Measurements from ENCODE around the gene SLC49A3. TPM values are rescaled to one million over a fixed set of nuclear protein-coding genes. Genes with fewer than 3 reads are reported as not detected.

SLC49A3 gene
- total and polyA plus RNA-seq, 2 of the 13 experiments (the other 11 are each of a cell fraction or from before 2014, with no cell fraction given): 0.07 to 0.17 TPM

DNA sequence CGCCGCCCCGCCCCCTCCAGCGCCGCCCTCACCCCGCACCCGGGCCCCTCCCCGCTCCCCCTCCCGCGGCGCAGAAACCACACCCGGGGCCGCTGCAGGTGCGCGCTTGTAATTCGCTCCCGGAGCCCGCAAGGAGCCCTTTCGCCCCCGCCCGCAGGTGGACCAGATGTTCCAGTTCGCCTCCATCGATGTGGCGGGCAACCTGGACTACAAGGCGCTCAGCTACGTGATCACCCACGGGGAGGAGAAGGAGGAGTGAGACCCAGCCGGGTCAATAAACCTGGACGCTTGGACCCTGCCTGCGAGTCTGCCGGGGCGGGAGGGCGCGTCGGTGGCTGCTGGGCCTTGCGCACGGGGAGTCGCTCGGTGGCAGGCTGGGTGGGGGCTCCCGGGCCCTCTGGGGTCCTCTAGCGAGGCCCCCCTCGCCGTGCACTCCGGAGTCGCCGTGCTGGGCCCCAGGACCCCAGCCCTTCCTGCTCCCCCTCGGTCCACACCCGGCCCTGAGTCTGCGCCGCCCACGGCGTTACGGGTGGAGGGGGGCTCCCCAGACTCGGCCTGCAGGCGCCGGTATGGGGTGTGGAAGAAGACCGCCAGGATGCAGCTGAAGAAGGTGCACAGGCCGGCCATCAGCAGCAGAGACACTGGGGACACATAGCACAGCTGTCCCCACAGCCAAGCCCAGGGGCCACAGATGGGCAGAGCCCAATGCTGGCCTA lies 7.1 kb downstream of the SLC49A3 start (continued):
- TF ChIP-seq AGO2 (optimal IDR thresholded peaks at IDR 0.05; ENCODE audit: low read depth, low read length) (peak; percentile 48), JUN (CRISPR knock-in tag; IDR thresholded peaks at IDR 0.05) (no peak), ZNF253 (CRISPR knock-in tag; IDR thresholded peaks at IDR 0.05; ENCODE audit: borderline replicate concordance) (no peak), ATRX (CRISPR knock-in tag; IDR thresholded peaks at IDR 0.05; ENCODE audit: borderline replicate concordance) (no peak), NCOA1 (CRISPR knock-in tag; IDR thresholded peaks at IDR 0.05) (0 out of 2 replicates have a peak, but pooled peaks have one; percentile 32), STAT5B (CRISPR knock-in tag; IDR thresholded peaks at IDR 0.05) (no peak), NFIC (IDR thresholded peaks at IDR 0.05; ENCODE audit: low read length) (no peak), RFX5 (IDR thresholded peaks at IDR 0.05; ENCODE audit: low read depth, low read length) (no peak), ZNF660 (CRISPR knock-in tag; IDR thresholded peaks at IDR 0.05; ENCODE audit: borderline replicate concordance, low read depth) (no peak)
- TF ChIP-seq, protein P1, sequence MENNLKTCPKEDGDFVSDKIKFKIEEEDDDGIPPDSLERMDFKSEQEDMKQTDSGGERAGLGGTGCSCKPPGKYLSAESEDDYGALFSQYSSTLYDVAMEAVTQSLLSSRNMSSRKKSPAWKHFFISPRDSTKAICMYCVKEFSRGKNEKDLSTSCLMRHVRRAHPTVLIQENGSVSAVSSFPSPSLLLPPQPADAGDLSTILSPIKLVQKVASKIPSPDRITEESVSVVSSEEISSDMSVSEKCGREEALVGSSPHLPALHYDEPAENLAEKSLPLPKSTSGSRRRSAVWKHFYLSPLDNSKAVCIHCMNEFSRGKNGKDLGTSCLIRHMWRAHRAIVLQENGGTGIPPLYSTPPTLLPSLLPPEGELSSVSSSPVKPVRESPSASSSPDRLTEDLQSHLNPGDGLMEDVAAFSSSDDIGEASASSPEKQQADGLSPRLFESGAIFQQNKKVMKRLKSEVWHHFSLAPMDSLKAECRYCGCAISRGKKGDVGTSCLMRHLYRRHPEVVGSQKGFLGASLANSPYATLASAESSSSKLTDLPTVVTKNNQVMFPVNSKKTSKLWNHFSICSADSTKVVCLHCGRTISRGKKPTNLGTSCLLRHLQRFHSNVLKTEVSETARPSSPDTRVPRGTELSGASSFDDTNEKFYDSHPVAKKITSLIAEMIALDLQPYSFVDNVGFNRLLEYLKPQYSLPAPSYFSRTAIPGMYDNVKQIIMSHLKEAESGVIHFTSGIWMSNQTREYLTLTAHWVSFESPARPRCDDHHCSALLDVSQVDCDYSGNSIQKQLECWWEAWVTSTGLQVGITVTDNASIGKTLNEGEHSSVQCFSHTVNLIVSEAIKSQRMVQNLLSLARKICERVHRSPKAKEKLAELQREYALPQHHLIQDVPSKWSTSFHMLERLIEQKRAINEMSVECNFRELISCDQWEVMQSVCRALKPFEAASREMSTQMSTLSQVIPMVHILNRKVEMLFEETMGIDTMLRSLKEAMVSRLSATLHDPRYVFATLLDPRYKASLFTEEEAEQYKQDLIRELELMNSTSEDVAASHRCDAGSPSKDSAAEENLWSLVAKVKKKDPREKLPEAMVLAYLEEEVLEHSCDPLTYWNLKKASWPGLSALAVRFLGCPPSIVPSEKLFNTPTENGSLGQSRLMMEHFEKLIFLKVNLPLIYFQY (CRISPR knock-in tag; IDR thresholded peaks at IDR 0.05; ENCODE audit: borderline replicate concordance): peak; percentile 67; the same call in 1 of the 2 replicates
- TF ChIP-seq, protein P2, sequence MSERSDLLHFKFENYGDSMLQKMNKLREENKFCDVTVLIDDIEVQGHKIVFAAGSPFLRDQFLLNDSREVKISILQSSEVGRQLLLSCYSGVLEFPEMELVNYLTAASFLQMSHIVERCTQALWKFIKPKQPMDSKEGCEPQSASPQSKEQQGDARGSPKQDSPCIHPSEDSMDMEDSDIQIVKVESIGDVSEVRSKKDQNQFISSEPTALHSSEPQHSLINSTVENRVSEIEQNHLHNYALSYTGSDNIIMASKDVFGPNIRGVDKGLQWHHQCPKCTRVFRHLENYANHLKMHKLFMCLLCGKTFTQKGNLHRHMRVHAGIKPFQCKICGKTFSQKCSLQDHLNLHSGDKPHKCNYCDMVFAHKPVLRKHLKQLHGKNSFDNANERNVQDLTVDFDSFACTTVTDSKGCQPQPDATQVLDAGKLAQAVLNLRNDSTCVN (CRISPR knock-in tag; IDR thresholded peaks at IDR 0.05; ENCODE audit: borderline replicate concordance): peak; percentile 24; the same call in 1 of the 2 replicates
- TF ChIP-seq, protein P3, sequence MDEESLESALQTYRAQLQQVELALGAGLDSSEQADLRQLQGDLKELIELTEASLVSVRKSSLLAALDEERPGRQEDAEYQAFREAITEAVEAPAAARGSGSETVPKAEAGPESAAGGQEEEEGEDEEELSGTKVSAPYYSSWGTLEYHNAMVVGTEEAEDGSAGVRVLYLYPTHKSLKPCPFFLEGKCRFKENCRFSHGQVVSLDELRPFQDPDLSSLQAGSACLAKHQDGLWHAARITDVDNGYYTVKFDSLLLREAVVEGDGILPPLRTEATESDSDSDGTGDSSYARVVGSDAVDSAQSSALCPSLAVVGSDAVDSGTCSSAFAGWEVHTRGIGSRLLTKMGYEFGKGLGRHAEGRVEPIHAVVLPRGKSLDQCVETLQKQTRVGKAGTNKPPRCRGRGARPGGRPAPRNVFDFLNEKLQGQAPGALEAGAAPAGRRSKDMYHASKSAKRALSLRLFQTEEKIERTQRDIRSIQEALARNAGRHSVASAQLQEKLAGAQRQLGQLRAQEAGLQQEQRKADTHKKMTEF (CRISPR knock-in tag; IDR thresholded peaks at IDR 0.05): peak; percentile 29; the same call in 1 of the 2 replicates
- TF ChIP-seq, protein P4, sequence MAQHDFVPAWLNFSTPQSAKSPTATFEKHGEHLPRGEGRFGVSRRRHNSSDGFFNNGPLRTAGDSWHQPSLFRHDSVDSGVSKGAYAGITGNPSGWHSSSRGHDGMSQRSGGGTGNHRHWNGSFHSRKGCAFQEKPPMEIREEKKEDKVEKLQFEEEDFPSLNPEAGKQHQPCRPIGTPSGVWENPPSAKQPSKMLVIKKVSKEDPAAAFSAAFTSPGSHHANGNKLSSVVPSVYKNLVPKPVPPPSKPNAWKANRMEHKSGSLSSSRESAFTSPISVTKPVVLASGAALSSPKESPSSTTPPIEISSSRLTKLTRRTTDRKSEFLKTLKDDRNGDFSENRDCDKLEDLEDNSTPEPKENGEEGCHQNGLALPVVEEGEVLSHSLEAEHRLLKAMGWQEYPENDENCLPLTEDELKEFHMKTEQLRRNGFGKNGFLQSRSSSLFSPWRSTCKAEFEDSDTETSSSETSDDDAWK (CRISPR knock-in tag; IDR thresholded peaks at IDR 0.05): no peak
